HG03097 (cell line): ENCODE results near the gene RASSF3.
A peak's percentile ranks its signal among the peaks of the same experiment; 100 is the strongest.

Experiments used
- ATAC-seq: cut with Tn5 transposase; IDR thresholded peaks from one replicate; pipeline ENCODE4 v1.9.1; 2021; ENCODE audit not compliant: unreplicated experiment, low FRiP score

The RASSF3 gene

DNA sequence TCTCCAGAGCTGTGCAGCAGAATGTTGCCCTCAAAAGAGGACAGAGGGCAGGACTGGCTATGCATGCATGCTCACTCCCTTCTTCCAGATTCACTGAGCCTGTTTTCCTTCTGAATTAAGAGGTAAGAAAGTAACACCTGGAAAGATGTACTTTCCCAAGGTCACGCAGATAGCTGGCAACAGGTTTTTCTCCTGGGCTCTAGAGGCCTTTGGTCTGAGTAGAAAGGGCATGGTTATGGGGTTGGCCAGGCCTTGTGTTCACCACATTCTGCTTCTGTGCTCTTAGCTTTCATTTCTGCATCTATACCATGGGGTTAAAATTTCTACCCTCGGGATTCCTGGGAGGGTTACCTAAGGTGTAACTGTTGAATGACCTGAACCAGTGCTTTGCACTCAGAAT lies 57.5 kb downstream of the RASSF3 start:
- no peak for ATAC-seq

- peak; percentile 69 for ATAC-seq
Observed at GRCh38 chr12:64669270-64669842, 59.1 kb downstream of the RASSF3 start.

- no peak for ATAC-seq
Observed at GRCh38 chr12:64670019-64670418, 59.7 kb downstream of the RASSF3 start.

DNA sequence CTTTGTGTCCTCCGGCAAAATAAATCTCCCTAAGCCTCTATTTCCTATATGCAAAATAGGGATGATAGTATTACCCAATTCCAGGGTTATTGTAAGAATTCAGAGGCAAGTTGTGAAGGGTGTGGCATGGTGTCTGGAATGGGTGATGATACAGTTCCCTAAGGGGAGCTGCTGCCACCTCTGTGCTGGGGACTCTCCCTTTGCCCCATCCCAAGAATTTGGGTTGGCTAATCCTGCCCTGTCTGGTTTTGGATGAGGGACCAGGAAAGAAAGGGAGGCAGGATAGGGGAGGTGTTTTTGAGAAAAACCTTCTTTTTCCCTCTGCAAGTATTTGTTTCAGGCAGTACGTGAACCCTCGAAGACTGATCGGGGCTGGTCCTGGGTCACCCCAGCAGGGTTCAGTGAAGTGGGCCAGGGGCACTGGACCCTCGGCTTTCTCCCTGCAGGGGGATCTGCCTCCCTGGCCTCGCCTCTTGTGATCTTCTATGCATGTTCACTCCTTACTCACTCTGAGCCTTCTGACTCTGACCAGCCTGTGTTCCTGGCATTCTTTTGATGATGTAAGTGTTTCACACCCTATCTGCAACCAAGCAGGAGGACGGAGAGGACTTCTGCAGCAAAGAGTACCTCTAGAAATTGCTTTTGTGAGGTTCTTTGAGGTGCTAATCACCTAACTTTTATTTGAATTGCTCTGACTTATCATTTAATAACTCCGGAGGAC lies 60.8 kb downstream of the RASSF3 start:
- no peak for ATAC-seq

DNA sequence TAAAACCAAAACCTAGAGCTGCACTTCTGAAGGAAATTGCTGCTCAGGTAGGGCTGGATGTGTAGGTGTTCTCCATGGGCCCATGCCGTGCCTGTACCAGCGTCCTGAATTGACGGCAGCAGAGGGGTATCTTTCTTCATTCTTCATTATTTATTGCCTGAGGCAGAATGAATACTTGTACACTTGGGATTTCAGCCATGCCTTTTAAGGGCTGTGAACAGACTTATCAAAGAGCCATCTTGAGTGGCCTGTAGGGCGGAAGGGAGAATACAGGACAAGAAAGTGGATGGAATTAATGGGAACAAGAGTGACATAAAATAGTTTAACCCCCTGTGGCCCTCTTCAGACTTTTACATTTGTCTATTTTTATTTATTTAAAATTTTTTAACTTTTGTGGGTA lies 61.4 kb downstream of the RASSF3 start:
- ATAC-seq: no peak

GRCh38 chr12:64672925-64673409 lies 62.7 kb downstream of the RASSF3 start:
- no peak for ATAC-seq

GRCh38 chr12:64673490-64674169 lies 63.3 kb downstream of the RASSF3 start:
- no peak for ATAC-seq

- ATAC-seq: no peak
Observed at GRCh38 chr12:64674367-64674922, 64.2 kb downstream of the RASSF3 start.

DNA sequence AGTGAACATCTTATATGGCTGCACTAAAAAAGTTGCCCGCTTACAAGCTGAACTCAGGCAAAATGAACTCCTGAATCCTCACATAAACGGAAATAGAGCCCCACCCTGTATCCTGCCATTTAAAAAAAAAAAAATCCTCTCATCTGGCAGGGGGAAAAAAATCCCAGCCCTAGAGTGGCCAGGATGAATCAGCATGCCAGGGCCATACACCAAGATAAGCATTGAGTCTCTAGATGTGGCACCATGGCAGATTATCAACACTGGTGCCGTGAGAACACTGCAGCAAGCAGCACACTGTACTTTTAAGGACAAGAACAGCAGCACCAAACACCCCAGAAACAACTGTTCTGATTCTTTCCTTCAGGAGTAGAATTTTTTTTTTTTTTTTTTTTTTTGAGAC lies 65.5 kb downstream of the RASSF3 start:
- no peak for ATAC-seq

DNA sequence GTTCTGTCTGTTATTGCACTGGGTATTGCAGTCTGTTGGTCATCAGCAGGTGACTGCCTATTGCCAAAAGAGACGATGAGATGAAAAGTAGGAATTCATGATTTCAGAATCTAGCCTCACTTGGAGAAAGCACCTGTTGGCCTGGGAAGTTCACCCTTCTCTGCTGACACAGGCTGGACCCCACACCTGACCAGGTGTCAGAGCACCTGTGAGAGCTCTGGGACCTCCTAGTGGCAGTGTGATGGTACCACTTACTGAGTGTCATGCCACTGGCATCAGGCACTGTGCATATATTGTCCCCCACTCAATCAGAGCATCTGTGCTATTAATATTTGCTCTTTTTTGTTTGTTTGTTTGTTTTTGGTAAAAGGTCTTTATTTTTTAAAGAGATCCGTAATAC lies 68.0 kb downstream of the RASSF3 start:
- no peak for ATAC-seq

GRCh38 chr12:64678835-64679234 lies 68.5 kb downstream of the RASSF3 start:
- no peak for ATAC-seq

DNA sequence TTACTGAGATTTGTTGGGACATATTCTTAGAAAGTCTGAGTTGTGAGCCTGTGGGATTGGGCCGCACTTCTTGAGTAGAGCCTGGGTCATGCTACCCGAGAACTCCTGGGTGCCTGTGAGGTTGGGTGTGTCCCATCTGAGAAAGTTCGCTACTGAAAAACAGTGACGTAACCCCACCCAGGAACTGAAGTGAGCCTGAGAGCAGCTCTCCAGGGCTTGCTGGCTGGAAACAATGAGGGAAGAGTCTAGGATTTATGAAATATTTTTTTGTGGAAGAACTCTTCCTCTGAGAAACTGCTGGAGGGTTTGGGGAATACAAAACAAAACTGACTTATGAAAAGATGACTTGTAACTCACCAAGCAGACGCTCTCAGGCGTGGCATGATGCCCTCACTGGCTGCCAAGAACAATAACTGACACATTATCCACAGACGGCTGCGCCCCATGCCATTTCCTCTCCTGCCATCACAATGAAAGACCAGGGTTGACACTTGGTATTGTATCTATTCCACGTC lies 69.2 kb downstream of the RASSF3 start:
- ATAC-seq: no peak

DNA sequence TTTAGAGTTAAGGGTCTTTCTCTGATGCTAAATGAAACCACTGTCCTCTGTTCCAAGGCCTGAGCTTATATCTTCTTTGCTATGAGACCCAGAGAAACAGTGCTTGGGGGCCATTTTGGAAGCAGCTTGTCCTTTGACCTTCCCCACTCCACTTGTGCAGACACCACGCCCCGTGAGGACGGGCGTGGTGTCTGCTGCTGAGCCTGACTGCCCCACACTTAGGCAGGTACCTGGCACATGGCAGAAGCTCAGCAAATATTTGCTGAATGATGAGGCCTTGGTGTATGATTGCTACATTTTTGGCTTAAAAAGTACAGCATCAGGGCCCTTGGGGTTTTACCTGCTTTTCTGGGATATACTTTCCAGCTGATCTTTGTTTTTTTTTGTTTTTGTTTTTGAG lies 69.9 kb downstream of the RASSF3 start:
- ATAC-seq: no peak

GRCh38 chr12:64681200-64682052 lies 71.1 kb downstream of the RASSF3 start:
- ATAC-seq: no peak

DNA sequence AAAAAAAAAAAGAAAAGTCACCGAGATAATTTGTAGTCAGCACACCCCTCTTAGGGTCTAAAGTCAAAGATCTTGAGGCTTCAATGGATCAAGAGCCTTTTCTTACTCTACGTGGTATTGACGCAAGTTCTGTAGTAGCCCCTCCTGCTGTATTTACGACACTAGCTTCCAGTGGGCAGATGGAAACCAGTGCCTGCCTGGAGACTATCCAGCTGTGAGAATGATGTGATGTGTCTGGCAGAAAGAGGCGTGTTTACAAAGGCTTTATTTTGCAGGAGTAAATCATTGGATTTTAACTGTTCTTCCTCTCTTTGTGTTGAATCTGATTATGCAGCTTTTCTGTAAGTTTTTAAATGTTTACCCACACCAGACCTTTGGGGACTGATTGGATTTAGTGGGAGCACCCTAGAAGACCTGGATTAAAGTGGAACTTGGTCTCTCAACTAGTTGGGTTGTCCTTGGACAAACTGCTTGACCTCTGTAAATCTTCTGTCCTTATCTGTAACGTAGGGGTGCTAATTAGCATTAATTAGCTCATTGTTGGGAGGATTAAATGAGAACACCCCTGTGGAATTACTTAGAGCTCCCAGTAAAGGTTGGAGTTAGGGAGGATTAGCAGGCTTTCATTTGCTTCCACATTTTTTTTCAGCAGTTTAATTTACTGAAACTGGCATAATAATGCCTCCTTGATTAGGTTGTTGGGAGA lies 72.4 kb downstream of the RASSF3 start:
- ATAC-seq: no peak

GRCh38 chr12:64683816-64684543 lies 73.7 kb downstream of the RASSF3 start:
- no peak for ATAC-seq

- ATAC-seq: no peak
Observed at GRCh38 chr12:64685050-64685449, 74.8 kb downstream of the RASSF3 start.

- ATAC-seq: no peak
Observed at GRCh38 chr12:64685605-64686004, 75.3 kb downstream of the RASSF3 start.

- no peak for ATAC-seq
Observed at GRCh38 chr12:64687816-64688215, 77.5 kb downstream of the RASSF3 start.
